ENCODE results near the gene RRM2.

GRCh38 chr2:10097352-10098148, 25.0 kb upstream of the RRM2 start:
- no peak for TF ChIP-seq RFX5 (IDR thresholded peaks at IDR 0.05)
- TF ChIP-seq REST (IDR thresholded peaks at IDR 0.05) = no peak
- TF ChIP-seq CTCF (IDR thresholded peaks at IDR 0.05) = peak; percentile 88
- TF ChIP-seq POLR2A (IDR thresholded peaks at IDR 0.05; ENCODE audit: low read length) = no peak

All from A549 (cell line).